ENCODE measurements around the gene XCL2.
A peak's percentile ranks its signal among the peaks of the same experiment; 100 is the strongest.
"Not testable (repeated sequence)": the region's sequence is repeated elsewhere in the genome, so short reads cannot be mapped to it uniquely, and the experiment has no call there.

XCL2 gene, protein sequence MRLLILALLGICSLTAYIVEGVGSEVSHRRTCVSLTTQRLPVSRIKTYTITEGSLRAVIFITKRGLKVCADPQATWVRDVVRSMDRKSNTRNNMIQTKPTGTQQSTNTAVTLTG

DNA sequence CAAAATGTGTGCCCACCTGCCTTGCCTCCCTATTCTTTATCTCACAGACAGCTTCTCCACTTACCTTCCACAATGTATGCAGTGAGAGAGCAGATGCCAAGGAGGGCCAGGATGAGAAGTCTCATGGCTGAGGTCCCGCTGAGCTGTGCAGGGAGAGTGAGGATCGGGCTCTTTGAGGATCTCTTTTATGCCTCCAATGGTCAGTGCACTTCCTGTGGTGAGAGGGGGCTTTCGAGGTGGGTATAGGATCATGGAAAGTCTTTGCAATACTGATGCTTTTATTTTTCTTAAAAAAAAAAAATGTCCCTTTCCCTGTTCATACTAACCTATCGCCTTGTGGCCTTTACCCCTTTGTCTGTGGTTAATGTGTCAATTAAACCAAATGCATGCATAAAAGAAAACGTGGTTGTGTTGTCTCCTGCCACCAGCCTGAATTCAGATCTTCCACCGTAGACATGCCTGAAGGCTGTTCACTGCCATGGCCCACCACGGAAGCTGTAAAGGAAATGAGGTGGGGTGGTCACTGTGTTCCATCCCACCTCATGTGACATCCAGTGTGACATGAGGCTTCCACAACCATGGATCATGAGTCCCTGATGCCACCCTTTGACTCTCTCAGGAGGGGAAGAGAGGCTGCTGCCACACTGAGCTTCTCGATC is at the start of gene XCL2:
TSS of gene XCL2 (minus strand) at position 158 of the 659 bp plus-strand sequence. CDS start at position 125, 33 bp downstream.
- not testable (repeated sequence) for DNase-seq (ENCODE audit: low read depth)

DNA sequence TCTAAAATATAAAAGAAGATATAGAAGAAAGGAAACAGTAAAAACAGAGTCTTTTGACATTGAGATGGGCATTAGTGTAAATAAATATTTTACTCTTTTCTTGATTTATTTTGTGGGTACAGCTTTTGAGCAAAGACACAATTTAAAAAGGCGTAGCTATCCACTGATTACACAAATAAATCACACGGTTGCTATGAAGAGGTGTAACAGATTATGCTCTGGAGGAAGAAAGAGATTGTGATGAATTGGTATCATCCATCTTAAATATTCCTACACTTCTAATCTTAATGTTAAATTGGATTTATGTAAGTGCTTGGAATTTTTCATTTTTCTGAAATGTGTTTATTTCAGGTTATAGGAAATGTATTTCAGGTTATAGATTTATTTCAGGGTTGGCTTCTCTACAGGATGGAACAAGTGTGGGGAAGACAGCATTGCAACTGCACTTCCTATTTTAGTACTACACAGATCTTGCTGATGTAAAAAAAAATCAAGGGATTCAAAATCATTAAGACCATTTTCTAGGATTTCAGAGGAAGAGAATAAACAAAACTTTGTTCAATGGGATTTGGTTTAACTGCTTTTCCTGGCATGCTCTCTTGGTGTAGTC is 47.9 kb upstream of the XCL2 start:
- DNase-seq (ENCODE audit: low read depth): no peak

DNA sequence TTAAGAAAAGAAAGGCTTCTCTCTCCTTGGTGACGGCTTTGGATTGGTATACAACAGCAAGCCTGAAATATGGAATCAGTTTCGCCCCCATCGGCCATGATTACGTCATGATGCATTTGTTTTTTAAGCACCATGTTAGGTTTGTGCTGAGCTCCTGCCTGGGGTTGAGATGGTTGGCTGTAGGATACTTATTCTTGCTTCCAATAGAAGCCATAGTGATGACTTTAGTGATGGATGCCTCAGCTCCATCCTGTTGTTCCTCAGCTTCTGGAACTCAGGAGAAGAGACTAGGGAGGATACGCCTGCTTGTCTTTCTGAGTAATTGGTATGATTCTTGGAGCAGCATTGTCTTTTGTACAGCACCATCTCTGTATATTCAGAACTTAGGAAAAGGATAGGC is 47.3 kb upstream of the XCL2 start:
- DNase-seq (ENCODE audit: low read depth): no peak

DNA sequence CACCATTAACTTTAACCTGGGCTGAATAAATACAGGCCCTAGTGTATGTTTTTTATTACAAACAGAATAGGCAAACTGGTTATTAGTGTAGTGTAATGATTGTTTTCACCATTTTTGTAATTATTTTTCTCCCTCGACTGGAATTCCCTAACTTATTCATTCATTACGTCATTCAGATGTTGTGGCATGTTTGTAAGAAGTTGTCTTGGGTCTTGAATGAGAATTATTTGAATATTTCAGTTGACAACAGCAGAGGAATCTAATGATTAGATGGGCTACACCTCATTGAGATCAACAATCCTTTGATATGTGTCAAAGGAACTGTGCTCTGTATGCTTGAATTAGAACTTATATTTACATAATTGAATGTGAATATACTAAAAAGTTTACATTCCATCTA is 45.4 kb upstream of the XCL2 start:
- no peak for DNase-seq (ENCODE audit: low read depth)

DNA sequence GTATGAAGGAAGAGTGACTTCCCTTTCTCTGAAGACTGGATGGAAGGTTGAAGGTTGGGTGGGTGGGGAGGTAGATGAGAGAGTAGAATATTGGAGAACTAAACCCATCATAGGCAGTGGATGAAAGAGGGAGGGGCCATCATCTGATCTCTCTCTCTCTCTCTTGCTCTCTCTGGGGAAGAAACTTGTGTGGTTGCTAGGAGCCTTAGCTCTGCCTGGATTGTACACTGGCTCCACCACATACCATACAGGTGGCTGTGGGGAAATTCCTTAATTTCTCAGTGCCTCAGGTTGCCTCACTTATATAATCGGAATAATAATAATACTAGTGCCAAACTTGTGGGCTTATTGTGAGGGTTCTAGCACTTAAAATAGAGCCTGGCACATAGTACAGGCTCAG is 42.1 kb upstream of the XCL2 start:
- DNase-seq (ENCODE audit: low read depth): no peak

DNA sequence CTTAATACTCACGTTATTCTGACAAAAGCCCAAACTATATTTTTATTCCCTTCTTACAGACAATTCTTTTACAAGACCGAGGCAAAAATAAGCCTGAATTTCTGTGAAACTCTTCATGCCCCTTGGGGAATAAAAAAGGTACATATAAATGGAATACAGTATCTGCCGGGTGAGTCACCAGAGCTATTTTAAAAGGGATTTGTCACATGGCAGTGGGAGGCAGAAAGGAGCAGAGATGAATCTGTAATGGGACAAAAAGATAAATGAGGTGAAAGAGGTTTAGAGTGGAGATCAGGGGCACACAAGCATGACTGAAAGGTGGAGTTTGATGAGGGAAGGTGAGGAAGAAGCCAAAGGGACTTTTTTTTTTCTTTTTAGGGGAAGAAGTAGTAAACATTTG is 41.4 kb upstream of the XCL2 start:
- peak; percentile 24 for DNase-seq (ENCODE audit: low read depth)

DNA sequence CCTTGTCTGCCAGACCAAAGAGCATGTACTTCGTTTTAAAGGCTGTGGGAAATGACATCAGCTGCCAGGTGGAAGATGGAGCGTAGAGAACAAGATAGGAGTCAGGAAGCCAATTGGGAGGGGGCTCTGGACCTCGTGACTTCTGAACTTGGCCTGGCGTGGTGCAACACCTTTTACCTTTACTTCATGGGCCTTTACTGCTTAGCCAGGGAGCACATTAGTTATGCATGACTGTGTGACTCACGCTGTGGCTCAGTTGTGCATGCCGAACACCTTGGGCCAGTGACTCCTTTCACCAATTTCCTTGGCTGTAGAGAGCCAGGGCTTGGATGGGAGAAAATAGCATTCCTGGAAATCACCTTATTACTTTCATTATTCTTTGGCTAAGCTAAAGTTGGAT is 39.8 kb upstream of the XCL2 start:
- DNase-seq (ENCODE audit: low read depth): no peak

DNA sequence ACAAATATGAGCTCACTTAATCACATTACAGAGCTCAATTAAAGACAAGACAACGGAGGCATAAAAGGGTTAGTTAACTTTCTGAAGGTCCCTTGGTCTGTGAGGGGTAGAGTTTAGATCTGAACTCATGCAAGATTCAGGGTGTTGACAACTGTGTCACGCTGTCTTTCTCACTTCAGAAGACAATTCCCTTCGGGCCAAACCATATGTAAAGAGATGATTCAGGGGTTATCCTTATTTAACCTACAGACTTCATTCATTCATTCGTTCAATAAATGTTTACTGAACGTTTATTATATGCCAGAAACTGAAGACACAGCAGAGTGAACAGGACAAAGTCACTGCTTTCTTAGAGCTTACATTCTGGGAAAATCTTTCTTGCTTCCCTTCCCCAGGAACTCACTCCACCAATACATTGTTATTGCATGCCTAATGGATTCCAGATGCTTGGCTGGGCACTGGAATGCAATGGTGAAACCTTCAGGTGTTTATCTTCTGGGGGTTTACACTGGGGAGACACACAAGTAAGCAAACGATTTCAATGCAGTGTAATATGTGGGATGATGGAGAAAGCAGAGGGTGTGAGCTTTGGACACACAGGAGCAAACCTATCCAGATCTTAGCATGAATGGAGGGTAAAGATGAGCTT is 39.0 kb upstream of the XCL2 start:
- DNase-seq (ENCODE audit: low read depth): peak; percentile 15

DNA sequence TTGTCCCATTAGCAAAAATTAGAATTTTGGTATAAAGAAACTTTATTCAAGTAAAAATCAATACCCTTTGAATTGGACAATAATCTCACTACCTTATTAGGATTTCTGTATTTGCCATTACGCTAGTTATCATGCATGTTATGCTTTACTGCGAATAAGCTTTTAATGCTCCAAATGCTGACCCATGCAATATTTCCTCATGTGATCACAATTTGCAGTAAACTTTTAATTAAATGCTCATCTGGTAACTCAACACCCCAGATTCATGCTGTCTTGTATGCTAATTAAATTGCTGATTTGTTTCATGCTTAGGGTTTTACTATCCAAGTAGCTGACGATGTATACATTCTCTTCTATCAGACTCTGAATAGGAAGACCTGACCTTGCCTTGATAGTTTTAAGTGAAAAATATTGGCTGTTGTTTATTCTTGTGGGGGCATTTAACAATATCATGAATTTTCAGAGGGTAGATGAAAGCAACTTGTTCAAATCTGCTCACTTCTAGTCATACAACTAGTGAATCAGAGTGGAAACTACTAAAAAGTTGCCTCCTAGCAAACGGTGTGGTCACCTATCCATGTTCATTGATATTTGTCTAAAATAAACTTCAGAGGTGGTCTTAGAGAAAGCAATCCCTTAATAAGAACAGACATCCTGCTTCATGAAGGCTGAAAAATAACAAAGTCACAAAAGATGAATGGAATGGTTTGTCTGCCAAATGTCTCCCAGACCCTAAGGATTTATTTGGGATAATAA is 38.2 kb upstream of the XCL2 start:
- no peak for DNase-seq (ENCODE audit: low read depth)

DNA sequence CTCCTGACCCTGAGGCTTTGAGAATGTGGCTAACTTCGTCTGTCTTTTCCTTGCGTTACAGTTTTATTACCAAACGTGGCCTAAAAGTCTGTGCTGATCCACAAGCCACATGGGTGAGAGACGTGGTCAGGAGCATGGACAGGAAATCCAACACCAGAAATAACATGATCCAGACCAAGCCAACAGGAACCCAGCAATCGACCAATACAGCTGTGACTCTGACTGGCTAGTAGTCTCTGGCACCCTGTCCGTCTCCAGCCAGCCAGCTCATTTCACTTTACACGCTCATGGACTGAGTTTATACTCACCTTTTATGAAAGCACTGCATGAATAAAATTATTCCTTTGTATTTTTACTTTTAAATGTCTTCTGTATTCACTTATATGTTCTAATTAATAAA is 37.2 kb upstream of the XCL2 start:
- DNase-seq (ENCODE audit: low read depth): not testable (repeated sequence)

DNA sequence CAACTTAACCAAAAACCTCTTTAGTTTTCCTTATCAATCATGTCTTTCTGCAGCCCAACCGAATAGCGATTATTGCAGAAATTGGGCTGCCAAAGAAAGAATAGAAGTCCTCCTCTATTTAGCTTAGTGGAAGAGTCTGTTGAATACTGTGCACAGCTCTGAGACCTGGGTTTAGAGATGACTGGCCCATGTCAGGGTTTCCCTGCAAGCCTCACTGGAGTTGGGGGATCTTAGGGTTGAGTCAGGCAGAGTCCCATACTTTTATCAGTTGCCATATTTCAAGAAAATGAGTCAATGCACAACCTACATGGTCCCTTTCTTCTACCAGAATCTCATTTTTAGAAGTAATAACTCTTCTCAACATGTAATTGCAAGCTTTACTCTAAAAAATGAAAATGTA is 36.5 kb upstream of the XCL2 start:
- DNase-seq (ENCODE audit: low read depth): not testable (repeated sequence)

DNA sequence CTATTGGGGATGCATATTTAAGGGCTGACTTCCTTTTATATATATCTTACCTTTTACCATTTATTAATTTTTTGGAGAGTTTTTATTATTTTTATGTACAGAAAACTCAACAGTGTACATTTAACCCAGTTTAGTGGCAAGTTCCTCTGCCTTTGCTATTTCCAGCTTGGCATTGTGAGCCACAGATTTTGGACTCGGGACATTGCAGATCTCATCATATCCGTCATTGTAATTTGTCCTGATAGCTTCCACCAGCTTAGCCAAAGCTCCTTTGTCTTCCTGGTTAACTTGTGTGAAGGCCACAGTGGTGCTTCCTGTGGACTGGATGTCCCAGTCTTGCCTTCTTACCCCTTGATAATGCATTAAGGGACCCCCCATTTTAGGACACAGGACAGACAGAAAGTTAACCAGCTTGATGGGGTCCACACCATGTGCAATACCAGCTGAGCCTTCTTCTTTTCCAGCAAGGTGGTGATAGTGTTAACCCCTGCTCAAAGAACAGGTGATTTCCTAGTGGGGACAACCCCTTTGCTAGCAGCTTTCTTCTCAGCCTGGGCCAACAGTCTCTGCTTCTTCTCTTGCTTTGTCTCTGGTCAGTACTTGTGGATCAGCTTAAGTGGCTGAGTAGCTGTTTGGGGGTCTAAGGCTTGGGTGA is 34.9 kb upstream of the XCL2 start:
- DNase-seq (ENCODE audit: low read depth): not testable (repeated sequence)

DNA sequence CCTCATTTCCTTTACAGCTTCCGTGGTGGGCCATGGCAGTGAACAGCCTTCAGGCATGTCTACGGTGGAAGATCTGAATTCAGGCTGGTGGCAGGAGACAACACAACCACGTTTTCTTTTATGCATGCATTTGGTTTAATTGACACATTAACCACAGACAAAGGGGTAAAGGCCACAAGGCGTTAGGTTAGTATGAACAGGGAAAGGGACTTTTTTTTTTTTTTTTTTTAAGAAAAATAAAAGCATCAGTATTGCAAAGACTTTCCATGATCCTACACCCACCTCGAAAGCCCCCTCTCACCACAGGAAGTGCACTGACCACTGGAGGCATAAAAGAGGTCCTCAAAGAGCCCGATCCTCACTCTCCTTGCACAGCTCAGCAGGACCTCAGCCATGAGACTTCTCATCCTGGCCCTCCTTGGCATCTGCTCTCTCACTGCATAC is 32.5 kb upstream of the XCL2 start, which contains the start of gene XCL1:
TSS of gene XCL1 (plus strand) at position 361 of the 444 bp plus-strand sequence. CDS start at position 394, 33 bp downstream.
- DNase-seq (ENCODE audit: low read depth): not testable (repeated sequence)

DNA sequence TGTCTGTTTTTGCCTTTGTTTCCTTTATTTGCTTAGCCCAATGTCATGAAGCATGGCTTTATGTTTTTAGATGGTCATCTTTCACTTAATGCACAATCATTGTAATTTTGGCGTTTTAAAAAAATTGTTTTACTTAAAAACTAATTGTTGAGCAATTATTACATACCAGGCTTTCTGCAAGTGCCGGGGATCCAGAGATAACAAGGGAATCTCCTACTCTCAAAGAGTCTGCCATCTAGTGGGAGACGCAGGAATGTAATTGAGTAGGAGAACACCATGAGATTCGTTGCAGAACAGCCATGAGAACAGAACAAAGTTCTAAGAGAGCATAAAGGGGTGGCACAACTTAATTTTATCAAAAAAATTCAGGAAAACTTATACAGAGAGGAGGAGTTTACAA is 30.4 kb upstream of the XCL2 start:
- DNase-seq (ENCODE audit: low read depth): peak; percentile 67

DNA sequence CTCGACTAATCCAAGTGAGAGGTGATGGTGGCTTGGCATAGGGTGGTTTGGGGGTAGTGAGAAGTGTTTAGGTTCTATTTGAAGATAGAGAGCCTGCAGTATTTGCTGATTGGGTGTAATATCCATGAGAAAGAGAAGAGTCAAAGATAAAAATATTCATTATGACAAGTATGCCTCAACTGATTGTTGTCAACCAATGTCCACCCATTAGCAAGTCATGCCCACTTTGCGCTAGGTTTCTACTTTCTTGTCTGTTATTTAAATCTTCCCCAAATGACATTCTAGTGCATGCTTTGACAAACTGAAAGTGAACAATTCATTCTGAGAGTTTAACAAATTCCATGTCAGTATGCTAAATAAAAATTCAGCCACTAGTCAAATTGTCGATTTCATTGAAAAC is 28.8 kb upstream of the XCL2 start:
- no peak for DNase-seq (ENCODE audit: low read depth)

DNA sequence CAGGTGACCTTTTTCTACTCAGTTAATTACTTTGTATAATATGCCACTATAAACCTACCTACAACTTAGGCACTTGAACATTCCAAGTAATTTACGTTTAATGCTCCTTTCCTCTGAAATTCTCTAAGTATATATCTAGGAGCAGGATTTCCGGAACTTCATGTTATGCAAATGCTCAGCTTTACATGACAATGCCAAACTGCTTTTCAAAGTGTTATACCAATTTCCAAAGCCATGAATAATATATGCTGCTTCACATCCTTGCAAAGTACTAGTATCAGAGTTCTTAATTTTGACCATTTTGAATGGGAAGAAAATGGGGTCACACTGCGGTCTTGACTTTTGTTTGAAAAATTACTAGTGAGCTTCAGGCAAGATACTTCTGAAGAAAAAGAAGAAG is 26.9 kb upstream of the XCL2 start:
- DNase-seq (ENCODE audit: low read depth): no peak

DNA sequence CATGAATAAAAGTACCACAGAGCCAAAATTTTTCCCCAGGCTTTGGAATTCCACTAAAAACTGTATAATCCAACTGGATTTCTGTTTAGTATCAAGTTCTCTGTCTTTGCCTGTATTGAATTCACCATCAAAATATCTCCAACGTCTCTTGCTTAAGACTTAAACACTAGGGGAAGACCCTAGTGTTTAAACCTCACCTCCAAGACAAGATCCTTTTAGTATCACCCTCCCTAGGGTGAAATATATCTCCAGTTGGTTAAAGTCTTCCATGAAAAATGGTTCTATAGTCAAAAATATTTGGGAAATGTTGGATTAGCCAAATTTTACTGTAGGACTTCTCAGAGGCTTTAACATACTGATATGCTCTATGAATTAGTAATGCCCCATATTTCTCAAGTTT is 24.5 kb upstream of the XCL2 start:
- no peak for DNase-seq (ENCODE audit: low read depth)

DNA sequence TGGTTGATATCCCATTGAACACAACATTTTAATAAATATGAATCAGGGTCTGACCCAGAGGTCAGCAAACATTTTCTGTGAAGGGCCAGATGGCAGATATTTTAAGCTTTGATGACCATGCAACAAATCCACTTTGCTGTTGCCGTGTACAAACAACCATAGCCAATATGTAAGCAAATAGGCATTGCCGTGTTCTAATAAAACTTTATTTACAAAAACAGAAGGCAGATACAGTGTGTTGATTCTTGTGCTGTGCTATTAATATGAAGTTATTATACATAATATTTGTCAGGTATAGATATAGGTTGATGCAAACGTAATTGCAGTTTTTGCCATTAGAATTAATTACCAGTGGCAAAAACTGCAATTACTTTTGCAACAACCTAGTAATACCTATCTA is 23.8 kb upstream of the XCL2 start:
- DNase-seq (ENCODE audit: low read depth): no peak

DNA sequence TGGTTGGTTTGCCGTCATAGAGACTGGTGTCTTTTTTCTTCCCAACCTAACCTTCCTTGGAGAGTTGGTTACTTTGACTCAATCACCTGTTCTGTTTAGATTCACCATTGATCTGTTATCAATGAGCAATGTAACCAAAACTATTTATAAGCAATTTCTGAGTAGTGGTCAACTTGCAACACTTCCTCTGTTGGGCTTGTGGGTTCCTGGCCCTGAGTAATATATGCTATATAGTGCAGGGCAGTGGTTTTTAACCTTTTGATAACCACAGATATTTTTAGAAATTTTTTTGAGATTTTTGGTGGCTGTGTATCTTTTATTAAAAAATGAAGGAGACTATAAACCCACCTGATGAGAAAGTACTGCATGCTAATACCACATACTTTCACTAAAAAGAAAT is 23.2 kb upstream of the XCL2 start:
- DNase-seq (ENCODE audit: low read depth): no peak

DNA sequence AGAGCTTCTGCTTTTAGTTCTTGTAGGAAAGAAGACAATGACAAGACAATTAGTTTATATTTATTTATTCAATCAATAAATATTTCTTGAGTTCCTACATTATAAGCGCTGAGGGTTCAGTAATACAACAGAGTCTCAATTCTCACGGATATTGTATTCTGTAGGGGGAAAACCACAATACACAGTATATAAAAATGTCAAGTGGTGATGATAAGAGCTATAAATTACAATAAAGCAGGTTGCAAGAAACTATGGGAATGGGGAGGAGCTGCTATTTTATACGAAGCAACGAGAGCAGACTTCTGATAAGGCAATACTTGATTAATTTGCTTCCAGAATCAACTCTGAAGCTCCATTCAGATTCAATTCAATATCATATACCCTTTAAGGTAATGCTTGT is 22.0 kb upstream of the XCL2 start:
- DNase-seq (ENCODE audit: low read depth): no peak

DNA sequence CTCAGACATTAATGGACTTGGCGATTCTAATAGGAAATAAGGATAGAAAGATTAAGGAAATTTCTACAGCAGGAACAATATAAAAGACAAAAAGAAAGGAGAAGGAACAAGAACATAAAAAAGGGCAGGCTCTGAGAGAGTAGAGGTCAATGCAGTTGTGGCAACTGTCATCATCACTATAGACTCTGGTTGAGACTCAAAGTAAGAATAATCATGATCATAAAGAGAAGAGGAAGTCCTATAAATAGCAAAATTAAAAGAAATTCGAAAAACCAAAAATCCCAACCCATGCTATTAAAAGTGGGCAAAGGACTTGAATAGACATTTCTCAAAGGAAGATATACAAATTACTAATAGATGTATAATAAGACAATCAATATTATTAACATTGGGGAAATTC is 18.2 kb upstream of the XCL2 start:
- no peak for DNase-seq (ENCODE audit: low read depth)

DNA sequence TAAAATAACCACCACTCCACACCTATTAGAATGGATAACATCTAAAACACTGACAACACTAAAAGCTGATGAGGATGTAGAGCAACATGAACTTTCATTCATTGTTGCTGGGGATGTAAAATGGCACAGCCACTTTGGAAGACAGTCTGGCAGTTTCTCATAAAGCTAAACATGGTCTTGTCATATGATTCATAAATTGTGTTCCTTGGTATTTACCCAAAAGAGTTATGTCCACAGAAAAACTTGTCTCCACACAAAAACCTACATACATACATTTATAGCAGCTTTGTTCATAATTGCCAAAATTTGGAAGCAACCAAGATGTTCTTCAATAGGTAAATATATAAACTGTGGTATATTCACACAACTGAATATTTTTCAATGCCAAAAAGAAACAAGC is 16.6 kb upstream of the XCL2 start:
- DNase-seq (ENCODE audit: low read depth): no peak
